ENCODE measurements around the gene SKIC2.
"Not testable (repeated sequence)": the region's sequence is repeated elsewhere in the genome, so short reads cannot be mapped to it uniquely, and the experiment has no call there.

Gene SKIC2

DNA sequence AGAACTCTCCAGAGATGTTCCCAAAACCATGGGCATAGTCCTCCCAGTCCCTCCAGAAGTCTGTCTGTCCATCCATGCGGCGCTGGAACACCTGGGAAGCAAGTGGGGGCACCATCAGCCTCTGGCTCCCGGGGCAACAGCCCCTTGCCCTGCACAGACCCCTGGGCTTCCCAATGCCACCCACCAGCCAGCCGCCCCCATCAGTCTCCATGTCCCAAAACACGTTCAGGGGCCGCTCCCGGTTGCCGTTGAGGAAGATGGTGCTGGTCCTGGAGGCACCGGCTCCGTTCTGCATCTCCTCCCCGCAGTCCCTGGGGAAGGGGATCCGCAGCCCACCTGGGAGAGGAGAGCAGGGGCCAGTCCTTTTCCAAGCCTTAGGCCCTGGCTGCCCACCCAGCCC, 50.6 kb downstream of the SKIC2 start:
- H2BK15ac ChIP-seq (replicated peaks; ENCODE audit: low read depth); H4K5ac ChIP-seq (ENCODE audit: low read length); H4K8ac ChIP-seq (ENCODE audit: low read depth, low read length); H2BK5ac ChIP-seq (ENCODE audit: low read length); DNase-seq; H2AK5ac ChIP-seq (ENCODE audit: low read length); H3K4ac ChIP-seq (ENCODE audit: low read depth, low read length); H3K4me1 ChIP-seq (ENCODE audit: control insufficient read depth, low read depth, low read length); H3K27ac ChIP-seq (ENCODE audit: low read depth, low read length); H3K56ac ChIP-seq (ENCODE audit: low read length); H3K18ac ChIP-seq (ENCODE audit: low read length); H2BK120ac ChIP-seq (ENCODE audit: low read depth, low read length); H3K79me2 ChIP-seq (ENCODE audit: control insufficient read depth, insufficient read depth, low read length); H3K4me3 ChIP-seq (ENCODE audit: low read length); H3K36me3 ChIP-seq (ENCODE audit: control insufficient read depth, insufficient read depth, low read length); H3K23ac ChIP-seq (ENCODE audit: low read length); H3K27me3 ChIP-seq (ENCODE audit: insufficient read depth, low read length, poor library complexity); H3K9ac ChIP-seq (ENCODE audit: low read length); H3K79me1 ChIP-seq (ENCODE audit: low read length); H3K4me2 ChIP-seq (ENCODE audit: low read length): not testable (repeated sequence)
- no CpG with 5 or more reads among the region's 12 CpGs for WGBS (ENCODE audit: extremely low coverage, insufficient coverage, low lambda C conversion rate)

DNA sequence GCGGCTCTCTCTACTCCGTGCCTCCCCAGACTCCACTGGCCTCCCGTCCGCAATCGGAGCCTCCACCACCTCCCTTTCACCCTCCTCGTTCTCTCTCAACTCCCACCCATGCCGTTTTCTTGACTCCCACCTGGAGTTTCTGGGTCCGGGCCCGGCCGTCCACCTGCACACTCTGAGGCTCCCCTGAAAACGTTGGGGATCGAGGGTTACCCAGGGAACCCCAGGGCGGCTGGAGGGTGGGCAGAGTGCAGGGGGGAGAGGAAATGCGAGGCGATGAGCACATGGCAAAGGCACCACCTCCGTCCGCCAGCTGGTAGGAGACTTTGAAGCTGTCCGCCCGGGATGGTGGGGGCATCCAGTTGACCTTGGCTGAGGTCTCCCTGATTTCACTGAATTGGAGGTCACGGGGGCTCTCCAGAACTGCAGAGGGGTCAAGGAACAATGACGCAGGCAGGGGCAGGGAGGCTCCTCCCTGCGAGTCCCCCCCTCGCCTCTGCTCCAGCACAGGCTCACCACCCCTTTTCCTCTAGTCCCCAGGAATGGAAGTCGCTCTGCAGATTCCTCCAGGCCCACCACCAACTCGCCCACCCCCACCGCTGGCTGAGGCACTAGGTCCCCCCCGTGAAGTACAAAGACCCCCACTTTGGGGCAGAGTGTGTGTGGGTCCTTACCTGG, 52.0 kb downstream of the SKIC2 start:
- not testable (repeated sequence) for H3K27me3 ChIP-seq (ENCODE audit: insufficient read depth, low read length, poor library complexity); H3K27ac ChIP-seq (ENCODE audit: low read depth, low read length); H3K4me1 ChIP-seq (ENCODE audit: control insufficient read depth, low read depth, low read length); H3K36me3 ChIP-seq (ENCODE audit: control insufficient read depth, insufficient read depth, low read length); H2AK5ac ChIP-seq (ENCODE audit: low read length); H4K8ac ChIP-seq (ENCODE audit: low read depth, low read length); H2BK5ac ChIP-seq (ENCODE audit: low read length); H3K23ac ChIP-seq (ENCODE audit: low read length); H3K9ac ChIP-seq (ENCODE audit: low read length); H3K79me2 ChIP-seq (ENCODE audit: control insufficient read depth, insufficient read depth, low read length); H2BK15ac ChIP-seq (replicated peaks; ENCODE audit: low read depth); H4K5ac ChIP-seq (ENCODE audit: low read length); H3K4ac ChIP-seq (ENCODE audit: low read depth, low read length); H2BK120ac ChIP-seq (ENCODE audit: low read depth, low read length); DNase-seq; H3K4me3 ChIP-seq (ENCODE audit: low read length); H3K18ac ChIP-seq (ENCODE audit: low read length); H3K79me1 ChIP-seq (ENCODE audit: low read length); H3K56ac ChIP-seq (ENCODE audit: low read length); H3K4me2 ChIP-seq (ENCODE audit: low read length)
- no CpG with 5 or more reads among the region's 27 CpGs for WGBS (ENCODE audit: extremely low coverage, insufficient coverage, low lambda C conversion rate)

DNA sequence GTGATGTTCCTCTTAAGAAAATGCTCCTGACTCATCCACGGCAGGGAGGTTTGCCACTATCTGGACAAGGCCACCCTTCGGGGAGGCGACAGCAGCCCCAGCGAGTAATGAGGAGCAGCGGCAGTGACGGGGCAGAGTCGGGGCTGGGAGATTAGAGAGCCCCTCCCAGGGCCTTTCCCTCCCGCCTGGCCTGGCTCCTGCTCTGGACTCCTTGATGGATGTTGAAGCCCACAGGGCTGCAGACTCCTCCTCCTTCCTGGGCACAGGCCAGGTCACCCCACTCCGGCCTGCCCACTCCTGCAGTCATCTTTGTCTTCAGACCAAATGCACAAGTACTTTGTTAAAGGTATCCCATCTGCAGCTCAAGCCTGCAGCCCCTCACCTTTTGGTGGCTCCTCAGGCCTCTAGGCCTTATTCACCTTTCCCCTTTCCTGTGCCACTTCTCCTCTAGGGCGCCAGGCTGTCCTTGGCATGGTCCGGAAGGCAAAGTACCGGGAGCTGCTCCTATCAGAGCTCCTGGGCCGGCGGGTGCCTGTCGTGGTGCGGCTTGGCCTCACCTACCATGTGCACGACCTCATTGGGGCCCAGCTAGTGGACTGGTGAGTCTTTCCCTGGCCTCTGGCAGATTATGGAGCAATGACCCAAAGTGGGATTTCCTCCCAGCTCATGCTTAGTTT, 54.1 kb downstream of the SKIC2 start:
- not testable (repeated sequence) for H3K79me2 ChIP-seq (ENCODE audit: control insufficient read depth, insufficient read depth, low read length); H3K4me1 ChIP-seq (ENCODE audit: control insufficient read depth, low read depth, low read length); H3K27me3 ChIP-seq (ENCODE audit: insufficient read depth, low read length, poor library complexity); H4K8ac ChIP-seq (ENCODE audit: low read depth, low read length); H3K56ac ChIP-seq (ENCODE audit: low read length); H3K18ac ChIP-seq (ENCODE audit: low read length); H3K23ac ChIP-seq (ENCODE audit: low read length); H3K4me2 ChIP-seq (ENCODE audit: low read length); DNase-seq; H2BK120ac ChIP-seq (ENCODE audit: low read depth, low read length); H3K27ac ChIP-seq (ENCODE audit: low read depth, low read length); H3K79me1 ChIP-seq (ENCODE audit: low read length); H2BK5ac ChIP-seq (ENCODE audit: low read length); H3K36me3 ChIP-seq (ENCODE audit: control insufficient read depth, insufficient read depth, low read length); H3K4ac ChIP-seq (ENCODE audit: low read depth, low read length); H3K9ac ChIP-seq (ENCODE audit: low read length); H2BK15ac ChIP-seq (replicated peaks; ENCODE audit: low read depth); H3K4me3 ChIP-seq (ENCODE audit: low read length); H2AK5ac ChIP-seq (ENCODE audit: low read length); H4K5ac ChIP-seq (ENCODE audit: low read length)
- no CpG with 5 or more reads among the region's 17 CpGs for WGBS (ENCODE audit: extremely low coverage, insufficient coverage, low lambda C conversion rate)

DNA sequence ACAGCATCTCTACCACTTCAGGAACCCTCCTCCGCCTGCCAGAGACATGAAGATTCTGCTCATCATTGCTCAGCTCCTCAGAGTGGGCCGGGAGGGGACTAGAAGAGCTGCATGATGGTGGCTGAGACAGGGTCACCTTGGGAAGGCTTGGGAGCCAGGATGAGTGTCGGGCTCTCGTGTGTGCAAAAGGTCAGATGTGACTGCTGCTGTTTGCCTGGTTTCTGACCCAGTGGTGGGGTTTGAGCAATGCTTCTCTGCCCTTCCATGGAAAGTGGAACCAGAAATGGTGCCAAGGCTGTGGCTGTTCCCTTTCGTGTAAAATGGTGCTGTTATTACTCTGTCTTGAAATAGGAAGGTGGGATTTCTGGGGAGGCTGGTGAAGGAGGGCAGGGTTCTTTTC, 54.8 kb downstream of the SKIC2 start:
- H2BK5ac ChIP-seq (ENCODE audit: low read length); H3K79me2 ChIP-seq (ENCODE audit: control insufficient read depth, insufficient read depth, low read length); H3K23ac ChIP-seq (ENCODE audit: low read length); H2BK15ac ChIP-seq (replicated peaks; ENCODE audit: low read depth); H3K4ac ChIP-seq (ENCODE audit: low read depth, low read length); H3K9ac ChIP-seq (ENCODE audit: low read length); H2BK120ac ChIP-seq (ENCODE audit: low read depth, low read length); H4K8ac ChIP-seq (ENCODE audit: low read depth, low read length); H3K18ac ChIP-seq (ENCODE audit: low read length); H3K4me1 ChIP-seq (ENCODE audit: control insufficient read depth, low read depth, low read length); H3K27me3 ChIP-seq (ENCODE audit: insufficient read depth, low read length, poor library complexity); H3K27ac ChIP-seq (ENCODE audit: low read depth, low read length); H3K4me3 ChIP-seq (ENCODE audit: low read length); H2AK5ac ChIP-seq (ENCODE audit: low read length); H3K36me3 ChIP-seq (ENCODE audit: control insufficient read depth, insufficient read depth, low read length); H3K56ac ChIP-seq (ENCODE audit: low read length); H3K79me1 ChIP-seq (ENCODE audit: low read length); DNase-seq; H4K5ac ChIP-seq (ENCODE audit: low read length); H3K4me2 ChIP-seq (ENCODE audit: low read length): not testable (repeated sequence)
- whole genome bisulfite sequencing (ENCODE audit: extremely low coverage, insufficient coverage, low lambda C conversion rate), result no CpG with 5 or more reads among the region's 5 CpGs

DNA sequence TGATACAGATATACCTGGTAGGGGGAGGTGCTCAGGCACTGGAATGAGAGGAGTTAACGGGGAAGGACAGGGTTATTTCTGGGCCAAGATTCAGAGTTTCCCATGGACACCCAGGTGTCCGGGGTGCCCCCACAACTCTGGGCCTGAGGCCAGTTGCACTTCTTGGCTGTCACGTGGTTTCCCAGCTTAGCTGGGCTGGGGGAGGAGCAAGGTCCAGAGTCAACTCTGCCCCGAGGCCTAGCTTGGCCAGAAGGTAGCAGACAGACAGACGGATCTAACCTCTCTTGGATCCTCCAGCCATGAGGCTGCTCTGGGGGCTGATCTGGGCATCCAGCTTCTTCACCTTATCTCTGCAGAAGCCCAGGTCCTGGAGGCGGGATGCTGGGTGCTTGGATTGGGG, 55.6 kb downstream of the SKIC2 start, which contains the start of gene C4B:
TSS of gene C4B (plus strand) at position 249 of the 400 bp plus-strand sequence. CDS start at position 300, 51 bp downstream.
- not testable (repeated sequence) for H2BK15ac ChIP-seq (replicated peaks; ENCODE audit: low read depth); H3K4me2 ChIP-seq (ENCODE audit: low read length); H4K8ac ChIP-seq (ENCODE audit: low read depth, low read length); H3K4me1 ChIP-seq (ENCODE audit: control insufficient read depth, low read depth, low read length); H2BK120ac ChIP-seq (ENCODE audit: low read depth, low read length); H3K27ac ChIP-seq (ENCODE audit: low read depth, low read length); H2AK5ac ChIP-seq (ENCODE audit: low read length); H3K36me3 ChIP-seq (ENCODE audit: control insufficient read depth, insufficient read depth, low read length); H3K56ac ChIP-seq (ENCODE audit: low read length); H3K23ac ChIP-seq (ENCODE audit: low read length); H3K4ac ChIP-seq (ENCODE audit: low read depth, low read length); DNase-seq; H4K5ac ChIP-seq (ENCODE audit: low read length); H3K4me3 ChIP-seq (ENCODE audit: low read length); H3K27me3 ChIP-seq (ENCODE audit: insufficient read depth, low read length, poor library complexity); H3K18ac ChIP-seq (ENCODE audit: low read length); H2BK5ac ChIP-seq (ENCODE audit: low read length); H3K9ac ChIP-seq (ENCODE audit: low read length); H3K79me2 ChIP-seq (ENCODE audit: control insufficient read depth, insufficient read depth, low read length); H3K79me1 ChIP-seq (ENCODE audit: low read length)
- WGBS (ENCODE audit: extremely low coverage, insufficient coverage, low lambda C conversion rate), result no CpG with 5 or more reads among the region's 6 CpGs
